SK-N-SH treated with all-trans-retinoic acid at 6 μM for 48 hours (cell line): ENCODE measurements around the gene MYH11.

ENCODE experiments used
- ARNTL ChIP-seq: fragments of 450-650 bp; formaldehyde crosslinking; IDR thresholded peaks from 2 replicates; pipeline ENCODE4 v1.5.0; 2020; ENCODE audit warnings: low read depth, mild to moderate bottlenecking, moderate library complexity, borderline replicate concordance
- BACH2 ChIP-seq: fragments of 250-450 bp; sonication (Bioruptor Pico); IDR thresholded peaks from 2 replicates; pipeline ENCODE4 v1.9.0; 2021; ENCODE audit warnings: mild to moderate bottlenecking, borderline replicate concordance
- PPARA ChIP-seq: fragments of 250-450 bp; sonication (Bioruptor Pico); IDR thresholded peaks from 2 replicates; pipeline ENCODE4 v1.5.0; 2020; ENCODE audit warnings: mild to moderate bottlenecking, borderline replicate concordance
- RARB ChIP-seq: fragments of 250-450 bp; sonication (Bioruptor Pico); IDR thresholded peaks from 2 replicates; pipeline ENCODE4 v1.8.0; 2021; ENCODE audit warnings: mild to moderate bottlenecking, moderate library complexity
- TOX ChIP-seq: fragments of 250-450 bp; sonication (Bioruptor Pico); IDR thresholded peaks from 2 replicates; pipeline ENCODE4 v1.8.0; 2021; ENCODE audit warnings: mild to moderate bottlenecking, moderate library complexity, borderline replicate concordance
- ZC3H10 ChIP-seq: fragments of 250-450 bp; sonication (Bioruptor Pico); IDR thresholded peaks from 2 replicates; pipeline ENCODE4 v1.5.1; 2021; ENCODE audit warnings: mild to moderate bottlenecking, moderate library complexity
- ZFP3 ChIP-seq: fragments of 250-450 bp; sonication (Bioruptor Pico); IDR thresholded peaks from 2 replicates; pipeline ENCODE4 v1.5.0; 2020; ENCODE audit warnings: mild to moderate bottlenecking, moderate library complexity
- ZNF8 ChIP-seq: fragments of 450-650 bp; formaldehyde crosslinking; IDR thresholded peaks from 2 replicates; pipeline ENCODE4 v1.5.0; 2020; ENCODE audit warnings: mild to moderate bottlenecking, moderate library complexity

GRCh38 chr16:15658556-15658955 is 198.3 kb downstream of the MYH11 start:
- TF ChIP-seq BACH2 (CRISPR knock-in tag): no peak
- no peak for TF ChIP-seq ZFP3 (CRISPR knock-in tag)
- TF ChIP-seq PPARA (CRISPR knock-in tag): no peak
- TF ChIP-seq ZNF8 (CRISPR knock-in tag): no peak
- TF ChIP-seq TOX: no peak
- no peak for TF ChIP-seq ARNTL (CRISPR knock-in tag)
- no peak for TF ChIP-seq ZC3H10 (CRISPR knock-in tag)
- no peak for TF ChIP-seq RARB (CRISPR knock-in tag)
